Thoracic aorta (tissue), 2 donors: ENCODE measurements around the gene DLGAP1. TPM values are rescaled to one million over a fixed set of nuclear protein-coding genes. Genes with fewer than 3 reads are reported as not detected.
"Not testable (repeated sequence)": the region's sequence is repeated elsewhere in the genome, so short reads cannot be mapped to it uniquely, and the experiment has no call there.

Experiments
- ATAC-seq: fragments of 150-250 bp; one replicate; pipeline ENCODE4 v1.8.0; 2017; ENCODE audit warnings: low read depth; ENCODE audit not compliant: insufficient number of reproducible peaks, low FRiP score
- DNase-seq: peaks from one replicate; pipeline ENCODE4 v3.0.0-alpha.2; 2020; ENCODE audit warnings: low spot score
- H3K27ac ChIP-seq, 2 donors: fragments of 200-600 bp; sonication (generic); 1 replicate in 1 of 2; 2 replicates in 1 of 2; pipeline ENCODE4 v1.5.1; 2016; ENCODE audit warnings: mild to moderate bottlenecking in 2 of 2, moderate library complexity in 2 of 2
- H3K27me3 ChIP-seq: fragments of 200-600 bp; sonication (generic); replicated peaks from 2 replicates; pipeline ENCODE4 v1.6.0; 2016; ENCODE audit warnings: mild to moderate bottlenecking; ENCODE audit not compliant: insufficient read depth
- H3K36me3 ChIP-seq: fragments of 200-600 bp; sonication (generic); one replicate; pipeline ENCODE4 v1.5.1; 2016
- H3K4me1 ChIP-seq, 2 donors: fragments of 200-600 bp; sonication (generic); 1 replicate in 1 of 2; 2 replicates in 1 of 2; pipeline versions ENCODE4 v1.5.1 to v1.6.0; 2016; ENCODE audit warnings: low read depth in 2 of 2, mild to moderate bottlenecking in 1 of 2; ENCODE audit not compliant: control insufficient read depth in 1 of 2
- H3K4me3 ChIP-seq: fragments of 200-600 bp; sonication (generic); 2 replicates; pipeline ENCODE4 v1.5.1; 2016; ENCODE audit warnings: mild to moderate bottlenecking
- H3K9me3 ChIP-seq: fragments of 200-600 bp; sonication (generic); 2 replicates; pipeline ENCODE4 v1.5.1; 2016
- CTCF ChIP-seq: fragments of 200-600 bp; sonication (generic); IDR thresholded peaks from one replicate; pipeline ENCODE4 v1.5.1; 2019; ENCODE audit warnings: antibody characterized with exemption
- total RNA-seq, 2 donors: library from RNA; depleted of rRNA; stranded (reverse); fragments of >200 nt; gene quantifications; one replicate each; pipeline versions ENCODE4 v1.1.0 to v1.2.3, GENCODE V29; 2016

Gene DLGAP1
- total RNA-seq, 2 donors from 2014 or later: 7.3 to 19.0 TPM

DNA sequence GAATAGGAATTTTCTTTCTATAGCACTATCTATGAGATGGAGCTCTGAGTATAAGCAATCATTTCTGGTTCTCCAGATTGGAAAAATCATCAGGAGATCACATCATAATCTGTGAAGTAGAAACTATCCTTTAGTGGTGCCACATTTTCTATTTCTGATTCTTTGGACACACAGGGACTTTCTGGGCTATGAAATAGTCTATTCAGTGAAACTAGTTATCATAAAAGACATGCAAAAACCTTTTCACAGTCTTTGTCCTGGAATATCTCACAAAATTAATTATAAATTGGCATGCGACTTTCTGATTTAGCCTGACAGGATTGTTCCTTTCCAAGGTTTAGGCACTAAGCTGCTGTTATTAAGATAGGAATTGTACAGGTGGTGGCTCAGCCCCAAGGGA is 428.6 kb downstream of the DLGAP1 start:
- Histone ChIP-seq H3K27ac (no peak overlapping the region), H3K9me3 (no peaks in the 10 kb centered on the region), H3K27me3 (no peaks in the 10 kb centered on the region), H3K4me1 (no peaks in the 10 kb centered on the region), H3K4me3 (no peak overlapping the region), H3K36me3 (no peaks in the 10 kb centered on the region)
- DNase-seq: no peak
- no peak for ATAC-seq
- TF ChIP-seq CTCF: no peak

- no peak for DNase-seq
- TF ChIP-seq CTCF: no peak
- Histone ChIP-seq H3K9me3 (no peaks in the 10 kb centered on the region), H3K27me3 (no peaks in the 10 kb centered on the region), H3K4me1 (no peaks in the 10 kb centered on the region), H3K27ac (no peak overlapping the region), H3K4me3 (no peak overlapping the region), H3K36me3 (no peaks in the 10 kb centered on the region)
- ATAC-seq: no peak
These were observed 430.4 kb downstream of the DLGAP1 start for GRCh38 chr18:4024702-4025101.

GRCh38 chr18:4022749-4023148 is 432.4 kb downstream of the DLGAP1 start:
- not testable (repeated sequence) for H3K27ac ChIP-seq, ATAC-seq, H3K4me3 ChIP-seq, H3K27me3 ChIP-seq, H3K36me3 ChIP-seq, H3K4me1 ChIP-seq, H3K9me3 ChIP-seq, DNase-seq

DNA sequence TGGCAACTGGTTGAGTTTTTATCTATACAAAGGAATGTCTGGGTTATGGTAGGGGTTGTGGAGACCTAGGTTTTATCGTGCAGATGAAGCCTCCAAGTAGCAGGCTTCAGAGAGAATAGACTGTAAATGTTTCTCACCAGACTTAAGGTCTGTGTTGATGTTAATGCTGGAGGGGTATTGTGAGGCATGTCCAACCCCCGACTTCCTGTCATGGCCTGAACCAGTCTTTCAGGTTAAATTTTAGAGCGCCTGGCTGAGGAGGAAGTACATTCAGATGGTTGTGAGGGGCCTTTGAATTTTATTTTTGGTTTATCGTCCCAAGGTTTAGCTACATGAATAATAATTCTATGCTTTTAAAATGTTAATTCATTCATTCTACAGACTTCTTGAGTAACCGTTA is 435.1 kb downstream of the DLGAP1 start:
- Histone ChIP-seq H3K27ac (no peak overlapping the region), H3K4me1 (no peaks in the 10 kb centered on the region), H3K27me3 (no peaks in the 10 kb centered on the region), H3K4me3 (no peak overlapping the region), H3K36me3 (no peaks in the 10 kb centered on the region), H3K9me3 (no peaks in the 10 kb centered on the region)
- TF ChIP-seq CTCF: no peak
- ATAC-seq (no peak), DNase-seq (no peak)

DNA sequence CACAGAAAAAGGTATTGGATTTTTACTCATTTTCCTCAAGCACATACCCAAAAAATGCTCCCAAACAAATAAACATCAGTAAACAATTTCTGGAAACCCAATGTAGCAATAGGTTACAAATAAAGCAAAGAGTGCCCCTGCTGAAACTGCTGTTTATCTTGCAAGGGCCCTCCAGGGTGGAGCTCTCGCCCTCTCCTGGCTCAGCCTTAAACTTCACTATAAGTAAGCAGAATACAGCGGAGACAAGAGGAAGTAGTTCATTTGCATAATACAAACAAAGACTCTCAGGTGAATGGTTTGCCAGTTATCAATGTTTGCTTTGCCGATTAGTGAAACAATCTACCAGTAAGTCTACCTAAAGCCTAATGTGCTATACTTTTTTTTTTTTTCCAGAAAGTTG is 437.6 kb downstream of the DLGAP1 start:
- DNase-seq (no peak), ATAC-seq (no peak)
- H3K36me3 ChIP-seq: no peaks in the 10 kb centered on the region
- H3K4me1 ChIP-seq: no peaks in the 10 kb centered on the region
- TF ChIP-seq CTCF: no peak
- H3K9me3 ChIP-seq: no peaks in the 10 kb centered on the region
- no peaks in the 10 kb centered on the region for H3K27me3 ChIP-seq
- H3K4me3 ChIP-seq: no peak overlapping the region
- H3K27ac ChIP-seq: no peak overlapping the region

GRCh38 chr18:4016391-4017049 is 438.6 kb downstream of the DLGAP1 start:
- Histone ChIP-seq H3K4me1 (no peaks in the 10 kb centered on the region), H3K27ac (no peak overlapping the region), H3K36me3 (no peaks in the 10 kb centered on the region), H3K9me3 (no peaks in the 10 kb centered on the region), H3K27me3 (no peaks in the 10 kb centered on the region), H3K4me3 (no peak overlapping the region)
- DNase-seq (no peak), ATAC-seq (no peak)
- TF ChIP-seq CTCF: no peak
